NCI-H146 treated with DMSO at 0.1 percent for 48 hours (cell line): Measurements from ENCODE around the gene CER1.
"Not testable (repeated sequence)": the region's sequence is repeated elsewhere in the genome, so short reads cannot be mapped to it uniquely, and the experiment has no call there.

Experiments
- DNase-seq: peaks from one replicate; lab custom pipeline; 2025; ENCODE audit not compliant: unreplicated experiment; lab: John Stamatoyannopoulos, UW

The CER1 gene

GRCh38 chr9:14719231-14719923 is 3.2 kb downstream of the CER1 start:
- DNase-seq: no peak

- DNase-seq: no peak
Observed at GRCh38 chr9:14715102-14715501, 7.4 kb downstream of the CER1 start.

GRCh38 chr9:14713187-14713767 is 9.3 kb downstream of the CER1 start:
- no peak for DNase-seq

- no peak for DNase-seq
Observed at GRCh38 chr9:14710804-14711203, 11.7 kb downstream of the CER1 start.

- no peak for DNase-seq
Observed at GRCh38 chr9:14706530-14707140, 15.9 kb downstream of the CER1 start.

- DNase-seq: no peak
Observed at GRCh38 chr9:14705079-14705478, 17.5 kb downstream of the CER1 start.

GRCh38 chr9:14704281-14704680 is 18.3 kb downstream of the CER1 start:
- DNase-seq: no peak

GRCh38 chr9:14702200-14702720 is 20.3 kb downstream of the CER1 start:
- no peak for DNase-seq

- DNase-seq: peak; percentile 71
Observed at GRCh38 chr9:14693251-14693861, 29.2 kb downstream of the CER1 start, which contains the start of gene ZDHHC21. ZDHHC21 (minus strand) TSS chr9:14693432; CDS start chr9:14674340, 19,092 bp downstream.

GRCh38 chr9:14692470-14693250 is 29.9 kb downstream of the CER1 start:
- peak; percentile 44 for DNase-seq

GRCh38 chr9:14690948-14691730 is 31.4 kb downstream of the CER1 start:
- no peak for DNase-seq

GRCh38 chr9:14687042-14687719 is 35.4 kb downstream of the CER1 start:
- DNase-seq: no peak

GRCh38 chr9:14686168-14686567 is 36.4 kb downstream of the CER1 start:
- DNase-seq: no peak

- DNase-seq: not testable (repeated sequence)
Observed at GRCh38 chr9:14682616-14683015, 39.9 kb downstream of the CER1 start.

GRCh38 chr9:14678776-14679175 is 43.8 kb downstream of the CER1 start:
- DNase-seq: no peak

GRCh38 chr9:14677872-14678271 is 44.7 kb downstream of the CER1 start:
- no peak for DNase-seq

GRCh38 chr9:14677396-14677795 is 45.1 kb downstream of the CER1 start:
- DNase-seq: no peak

- DNase-seq: no peak
Observed at GRCh38 chr9:14674630-14675029, 47.9 kb downstream of the CER1 start.

GRCh38 chr9:14671377-14671776 is 51.2 kb downstream of the CER1 start:
- DNase-seq: no peak

GRCh38 chr9:14670718-14671117 is 51.8 kb downstream of the CER1 start:
- DNase-seq: no peak
